Measurements from ENCODE around the gene RBM26.

DNA sequence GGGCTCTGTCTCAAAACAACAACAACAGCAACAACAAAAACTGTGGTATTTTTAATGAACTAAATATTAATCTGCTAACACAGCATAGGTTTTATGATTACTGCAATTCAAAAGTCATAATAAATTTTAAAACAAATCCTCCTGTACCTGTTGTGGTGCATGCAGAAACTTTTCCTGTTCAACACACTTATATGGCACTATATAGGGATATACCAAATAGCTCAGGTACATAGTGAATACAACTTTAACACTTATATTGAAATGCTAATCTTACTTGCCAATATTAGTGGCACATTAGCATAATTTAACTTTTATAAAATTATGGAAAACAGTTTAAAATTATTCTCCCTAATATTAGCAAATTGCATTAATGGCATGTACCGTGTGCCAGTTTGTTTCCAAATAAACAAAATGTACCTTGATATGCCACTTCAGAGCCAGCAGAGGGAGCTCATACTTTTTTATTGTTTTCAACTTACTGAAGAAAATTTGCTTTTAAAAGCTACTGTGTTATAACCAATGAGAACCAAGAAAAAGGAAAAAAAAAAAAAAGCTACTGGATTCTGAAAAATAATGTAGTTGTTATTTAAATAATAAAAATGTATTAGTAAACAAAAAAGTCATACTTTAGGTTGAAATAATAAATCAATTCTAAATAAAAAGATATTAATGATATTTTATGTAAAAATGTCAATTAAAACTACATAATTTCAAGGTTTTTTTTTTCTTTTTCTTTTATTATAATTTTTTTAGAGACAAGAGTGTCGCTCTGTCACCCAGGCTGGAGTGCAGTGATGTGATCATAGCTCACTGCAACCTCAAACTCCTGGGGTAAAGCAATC, 18.0 kb upstream of the RBM26 start:
- TF ChIP-seq CTCF (IDR thresholded peaks at IDR 0.05) (peak; percentile 44 to 66 (median 60)), EP300 (IDR thresholded peaks at IDR 0.05) (no peak), POLR2A (IDR thresholded peaks at IDR 0.05) (no peak)
